Measurements from ENCODE around the gene SPCS2. TPM values are rescaled to one million over a fixed set of nuclear protein-coding genes. Genes with fewer than 3 reads are reported as not detected.

The SPCS2 gene
- total and polyA plus RNA-seq, 2 of the 8 experiments (the other 6 are each of a cell fraction or from before 2014, with no cell fraction given): 92.7 to 161 TPM

GRCh38 chr11:74942073-74942759, 6.8 kb upstream of the SPCS2 start:
- no peak for DNase-seq (ENCODE audit: low read depth in 1 of 2, low spot score in 2 of 2)
- Histone ChIP-seq H2BK5ac (ENCODE audit: low read depth, low read length) (no peak overlapping the region), H2BK120ac (replicated peaks; ENCODE audit: low read depth, low read length) (no peak overlapping the region), H2BK15ac (ENCODE audit: low read length) (no peak overlapping the region), H2BK12ac (ENCODE audit: low read depth, low read length) (no peak overlapping the region), H3K23me2 (ENCODE audit: low read depth, low read length) (peaks cover 2% of the 10 kb centered on the region; the same call in 1 of the 2 replicates), H3K4me1 (replicated peaks in 1 of 4; ENCODE audit: control insufficient read depth in 3 of 4, insufficient read depth in 4 of 4, low read length in 3 of 4) (no peaks in the 10 kb centered on the region), H3K9me3 (ENCODE audit: insufficient read depth in 2 of 2, low read depth in 1 of 2, low read length in 1 of 2) (no peaks in the 10 kb centered on the region), H3K79me1 (ENCODE audit: low read depth, low read length) (no peaks in the 10 kb centered on the region), H2AFZ (ENCODE audit: low read length) (no peak overlapping the region), H4K8ac (ENCODE audit: extremely low read depth, insufficient read depth, low read length) (no peak overlapping the region), H3K14ac (ENCODE audit: insufficient read length) (no peak overlapping the region), H3K18ac (ENCODE audit: extremely low read depth, low read length) (no peak overlapping the region), H3K56ac (replicated peaks; ENCODE audit: insufficient read length, low read depth, low read length) (no peak overlapping the region), H3K27ac (ENCODE audit: low read depth, low read length) (no peak overlapping the region), H4K5ac (ENCODE audit: insufficient read length, low read depth, low read length) (no peak overlapping the region), H3K4me2 (ENCODE audit: insufficient read depth in 1 of 2, low read depth in 2 of 2, low read length in 2 of 2) (no peak overlapping the region), H3K23ac (ENCODE audit: insufficient read length) (no peak overlapping the region), H2BK20ac (ENCODE audit: low read length) (no peak overlapping the region), H3K4ac (replicated peaks; ENCODE audit: insufficient read length, low read depth, low read length) (no peak overlapping the region), H3K79me2 (ENCODE audit: control insufficient read depth in 1 of 2, insufficient read depth in 2 of 2, low read length in 2 of 2) (no peaks in the 10 kb centered on the region), H3K27me3 (replicated peaks in 1 of 4; ENCODE audit: control insufficient read depth in 3 of 4, extremely low read depth in 1 of 4, insufficient read depth in 3 of 4, low read length in 3 of 4) (no peaks in the 10 kb centered on the region), H2AK5ac (ENCODE audit: low read depth, low read length) (no peak overlapping the region), H4K20me1 (replicated peaks in 1 of 2; ENCODE audit: control insufficient read depth in 1 of 2, insufficient read depth in 2 of 2, low read length in 2 of 2) (no peaks in the 10 kb centered on the region), H4K91ac (replicated peaks; ENCODE audit: insufficient read length, low read length) (no peak overlapping the region), H3K36me3 (ENCODE audit: control insufficient read depth in 2 of 4, insufficient read depth in 4 of 4, low read length in 3 of 4) (no peaks in the 10 kb centered on the region; a peak in 2 of 8 replicates), H3K9ac (replicated peaks in 1 of 4; ENCODE audit: extremely low read depth in 1 of 4, low read depth in 3 of 4, low read length in 3 of 4) (no peak overlapping the region), H3K4me3 (ENCODE audit: extremely low read depth in 1 of 4, insufficient read depth in 2 of 4, low read depth in 3 of 4, low read length in 4 of 4) (no peak overlapping the region)
- FAIRE-seq: no peak
- POLR2A ChIA-PET (ENCODE audit: partially characterized antibody): interaction anchor here (0.9 kb wide), 1 partner anchor 15 kb away, joined by 3 read pairs; no protein-coding TSS in a partner anchor
- CTCF ChIA-PET (ENCODE audit: partially characterized antibody): interaction anchor here (0.7 to 3.8 kb wide), 5 partner anchors 10 to 337 kb away, joined by 3 to 35 read pairs (median 3); no protein-coding TSS in a partner anchor
- WGBS, 2 experiments (ENCODE audit: extremely low coverage in 1 of 2, insufficient coverage in 1 of 2, insufficient read length in 1 of 2, insufficient replicate concordance in 2 of 2, low coverage in 1 of 2, low lambda C conversion rate in 2 of 2, missing lambda C conversion rate in 1 of 2): 78% methylated on average over 5 of the region's 5 CpGs; no CpG with 5 or more reads in 1 of the 2 experiments
- TF ChIP-seq BRCA1 (IDR thresholded peaks at IDR 0.05; ENCODE audit: low read depth, low read length): no peak
- TF ChIP-seq CBX5 (IDR thresholded peaks at IDR 0.05; ENCODE audit: low read depth, low read length): no peak
- TF ChIP-seq ASH2L (IDR thresholded peaks at IDR 0.05; ENCODE audit: low read length): no peak
- TF ChIP-seq MAX (IDR thresholded peaks at IDR 0.05): no peak
- no peak for TF ChIP-seq KDM5A (IDR thresholded peaks at IDR 0.05; ENCODE audit: low read length)
- no peak for TF ChIP-seq CHD1 (IDR thresholded peaks at IDR 0.05; ENCODE audit: low read depth, low read length)
- TF ChIP-seq SIRT6 (IDR thresholded peaks at IDR 0.05; ENCODE audit: low read length): no peak

Data from H1 (cell line).